Measurements from ENCODE around the gene REV1. TPM values are rescaled to one million over a fixed set of nuclear protein-coding genes. Genes with fewer than 3 reads are reported as not detected.

The REV1 gene
- total and polyA plus RNA-seq, 12 donors: 9.6 to 83.1 (median 30.2) TPM

- Histone ChIP-seq H3K4me1 (peaks cover 0 to 45% (median 5%) of the 10 kb centered on the region in 9 donors), H3K27ac (peak overlapping the region in 1 of 10 donors; percentile 10), H3K27me3 (no peaks in the 10 kb centered on the region), H3K4me3 (no peak overlapping the region), H3K36me3 (peaks cover 0 to 100% (median 67%) of the 10 kb centered on the region in 9 donors), H3K9me3 (no peaks in the 10 kb centered on the region)
- 86 to 92% methylated on average over 3 of the region's 3 CpGs for WGBS, 2 donors
- TF ChIP-seq CTCF (IDR thresholded peaks at IDR 0.05): no peak
- DNase-seq (no peak), ATAC-seq (no peak)
- intact Hi-C loops (cut with DNase I): no loop called here
These were observed 94.2 kb downstream of the REV1 start for GRCh38 chr2:99395589-99396130.

GRCh38 chr2:99389946-99390345 lies 99.9 kb downstream of the REV1 start:
- no peak for TF ChIP-seq CTCF (IDR thresholded peaks at IDR 0.05)
- H3K27me3 ChIP-seq: no peaks in the 10 kb centered on the region
- no peaks in the 10 kb centered on the region for H3K9me3 ChIP-seq
- no peak for DNase-seq
- peak overlapping the region in 1 of 10 donors; percentile 11 for H3K4me3 ChIP-seq
- 90 to 92% methylated on average over 3 of the region's 3 CpGs for WGBS, 2 donors
- H3K36me3 ChIP-seq: peaks cover 0 to 70% (median 29%) of the 10 kb centered on the region in 9 donors
- ATAC-seq: no peak
- peak overlapping the region in 9 of 10 donors; percentile 3 to 75 (median 59) for H3K27ac ChIP-seq
- intact Hi-C loops (cut with DNase I): loop anchor here in 1 of 10 donors (2.0 kb wide), 1 partner anchor 53 kb away; the partner anchor contains the start of genes EIF5B and TXNDC9
- H3K4me1 ChIP-seq: peaks cover 0 to 17% (median 8%) of the 10 kb centered on the region in 9 donors

GRCh38 chr2:99389371-99389770 lies 100.4 kb downstream of the REV1 start:
- Histone ChIP-seq H3K9me3 (peaks cover 0 to 3% (median 0%) of the 10 kb centered on the region in 11 donors), H3K4me3 (peak overlapping the region in 1 of 10 donors; percentile 11), H3K4me1 (peaks cover 0 to 17% (median 8%) of the 10 kb centered on the region in 9 donors), H3K36me3 (peaks cover 0 to 70% (median 27%) of the 10 kb centered on the region in 9 donors), H3K27ac (peak overlapping the region in 9 of 10 donors; percentile 38 to 75 (median 63)), H3K27me3 (no peaks in the 10 kb centered on the region)
- TF ChIP-seq CTCF (IDR thresholded peaks at IDR 0.05): no peak
- intact Hi-C loops (cut with DNase I): loop anchor here in 1 of 10 donors (2.0 kb wide), 1 partner anchor 53 kb away; the partner anchor contains the start of genes EIF5B and TXNDC9
- WGBS, 2 donors: 21 to 55% methylated on average over 2 of the region's 2 CpGs
- ATAC-seq (peak; percentile 75 to 98 (median 88)), DNase-seq (peak in 1 of 2 donors; percentile 23)

- H3K4me3 ChIP-seq: no peak overlapping the region
- peaks cover 0 to 8% (median 0%) of the 10 kb centered on the region in 11 donors for H3K9me3 ChIP-seq
- intact Hi-C loops (cut with DNase I): loop anchor here in 1 of 10 donors (2.0 kb wide), 1 partner anchor 52 kb away; the partner anchor contains the start of genes EIF5B and TXNDC9
- H3K27me3 ChIP-seq: no peaks in the 10 kb centered on the region
- 32 to 46% methylated on average over 2 of the region's 2 CpGs for WGBS, 2 donors
- peaks cover 0 to 17% (median 8%) of the 10 kb centered on the region in 9 donors for H3K4me1 ChIP-seq
- peak overlapping the region in 9 of 10 donors; percentile 38 to 75 (median 63) for H3K27ac ChIP-seq
- ATAC-seq (peak in 3 of 8 donors; percentile 57 to 64 (median 62)), DNase-seq (no peak)
- peaks cover 0 to 70% (median 26%) of the 10 kb centered on the region in 9 donors for H3K36me3 ChIP-seq
- TF ChIP-seq CTCF (IDR thresholded peaks at IDR 0.05): no peak
These were observed 100.9 kb downstream of the REV1 start for GRCh38 chr2:99388892-99389291.

Data from heart right ventricle (tissue), 16 donors.